ENCODE results near the gene MRPS6. TPM values are rescaled to one million over a fixed set of nuclear protein-coding genes. Genes with fewer than 3 reads are reported as not detected.

Gene MRPS6
- polyA plus RNA-seq, 1 donor (not counting 4 experiments of a cell fraction or from before 2014, with no cell fraction given): 41.5 TPM

- H3K36me3 ChIP-seq (ENCODE audit: control insufficient read depth in 2 of 2, extremely low read depth in 1 of 2, insufficient read depth in 2 of 2, low read length in 2 of 2): peaks cover 0 to 3% of the 10 kb centered on the region in 2 experiments
- H3K4me1 ChIP-seq (ENCODE audit: control insufficient read depth, extremely low read depth, insufficient read depth, low read length): peaks cover 5% of the 10 kb centered on the region
- no peaks in the 10 kb centered on the region for H4K20me1 ChIP-seq (ENCODE audit: control insufficient read depth, extremely low read depth, insufficient read depth, low read length)
- H3K4me2 ChIP-seq (ENCODE audit: control insufficient read depth, extremely low read depth, insufficient read depth, low read depth, low read length): no peak overlapping the region
- H3K27ac ChIP-seq (ENCODE audit: control insufficient read depth, insufficient read depth, low read length): no peak overlapping the region
- H3K9me1 ChIP-seq (ENCODE audit: control insufficient read depth, extremely low read depth, insufficient read depth, low read length): no peaks in the 10 kb centered on the region
- FAIRE-seq (no peak), DNase-seq (ENCODE audit: low read depth, low spot score) (no peak)
- H3K9me3 ChIP-seq (ENCODE audit: control insufficient read depth, low read depth, low read length): no peaks in the 10 kb centered on the region
- no peak for TF ChIP-seq EZH2 (IDR thresholded peaks at IDR 0.05; ENCODE audit: low read length)
- TF ChIP-seq, protein P1, sequence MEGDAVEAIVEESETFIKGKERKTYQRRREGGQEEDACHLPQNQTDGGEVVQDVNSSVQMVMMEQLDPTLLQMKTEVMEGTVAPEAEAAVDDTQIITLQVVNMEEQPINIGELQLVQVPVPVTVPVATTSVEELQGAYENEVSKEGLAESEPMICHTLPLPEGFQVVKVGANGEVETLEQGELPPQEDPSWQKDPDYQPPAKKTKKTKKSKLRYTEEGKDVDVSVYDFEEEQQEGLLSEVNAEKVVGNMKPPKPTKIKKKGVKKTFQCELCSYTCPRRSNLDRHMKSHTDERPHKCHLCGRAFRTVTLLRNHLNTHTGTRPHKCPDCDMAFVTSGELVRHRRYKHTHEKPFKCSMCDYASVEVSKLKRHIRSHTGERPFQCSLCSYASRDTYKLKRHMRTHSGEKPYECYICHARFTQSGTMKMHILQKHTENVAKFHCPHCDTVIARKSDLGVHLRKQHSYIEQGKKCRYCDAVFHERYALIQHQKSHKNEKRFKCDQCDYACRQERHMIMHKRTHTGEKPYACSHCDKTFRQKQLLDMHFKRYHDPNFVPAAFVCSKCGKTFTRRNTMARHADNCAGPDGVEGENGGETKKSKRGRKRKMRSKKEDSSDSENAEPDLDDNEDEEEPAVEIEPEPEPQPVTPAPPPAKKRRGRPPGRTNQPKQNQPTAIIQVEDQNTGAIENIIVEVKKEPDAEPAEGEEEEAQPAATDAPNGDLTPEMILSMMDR (optimal IDR thresholded peaks at IDR 0.05 in 1 of 3, IDR thresholded peaks at IDR 0.05 in 1 of 3, conservative IDR thresholded peaks at IDR 0.05 in 1 of 3; ENCODE audit: extremely low read depth in 1 of 3, insufficient read depth in 2 of 3, low read length in 3 of 3): no peak
- no peak overlapping the region for H3K9ac ChIP-seq (ENCODE audit: control insufficient read depth, extremely low read depth, insufficient read depth, low read length)
- H3K4me3 ChIP-seq (ENCODE audit: control insufficient read depth in 2 of 3, extremely low read depth in 1 of 3, insufficient read depth in 2 of 3, low read depth in 1 of 3, low read length in 3 of 3): no peak overlapping the region
- dilution Hi-C loops (cut with MboI; ENCODE audit: extremely low pct_ligation_motif_present, low sequenced_read_pairs): no loop called here
- H2AFZ ChIP-seq (ENCODE audit: control insufficient read depth, low read length): no peak overlapping the region
- H3K27me3 ChIP-seq (ENCODE audit: control insufficient read depth, extremely low read depth, insufficient read depth, low read length): no peaks in the 10 kb centered on the region
- H3K79me2 ChIP-seq (ENCODE audit: control insufficient read depth, insufficient read depth, low read length): peaks cover 3% of the 10 kb centered on the region
Measured at GRCh38 chr21:34120867-34121266, 47.5 kb downstream of the MRPS6 start.

DNA sequence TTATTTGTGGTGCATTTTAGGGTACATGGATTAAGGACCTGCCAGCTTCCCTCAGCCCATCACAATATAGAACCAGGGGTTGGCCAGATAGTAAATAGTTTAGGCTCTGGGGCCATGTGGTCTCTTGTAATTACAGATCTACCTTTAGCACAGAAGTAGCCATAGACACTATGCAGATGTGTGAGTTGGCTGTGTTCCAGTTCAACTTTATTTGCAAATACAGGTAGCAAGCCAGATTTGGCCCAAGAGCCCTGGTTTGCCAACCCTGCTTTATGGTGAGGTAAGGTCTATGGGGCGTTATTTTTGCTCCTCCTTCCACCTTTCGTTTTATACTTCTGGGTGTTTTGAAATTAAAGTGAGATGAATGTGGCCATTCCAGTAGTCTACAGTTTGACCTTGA, 48.7 kb downstream of the MRPS6 start:
- dilution Hi-C loops (cut with MboI; ENCODE audit: extremely low pct_ligation_motif_present, low sequenced_read_pairs): no loop called here
- TF ChIP-seq, protein P1 (optimal IDR thresholded peaks at IDR 0.05 in 1 of 3, IDR thresholded peaks at IDR 0.05 in 1 of 3, conservative IDR thresholded peaks at IDR 0.05 in 1 of 3; ENCODE audit: extremely low read depth in 1 of 3, insufficient read depth in 2 of 3, low read length in 3 of 3): no peak
- TF ChIP-seq EZH2 (IDR thresholded peaks at IDR 0.05; ENCODE audit: low read length): no peak

More for the DNA sequence above, 48.7 kb downstream of the MRPS6 start:
- DNase-seq (ENCODE audit: low read depth, low spot score): no peak
- H3K4me3 ChIP-seq (ENCODE audit: control insufficient read depth in 2 of 3, extremely low read depth in 1 of 3, insufficient read depth in 2 of 3, low read depth in 1 of 3, low read length in 3 of 3): no peak overlapping the region
- no peak for FAIRE-seq
- H3K9me3 ChIP-seq (ENCODE audit: control insufficient read depth, low read depth, low read length): no peaks in the 10 kb centered on the region
- H3K4me1 ChIP-seq (ENCODE audit: control insufficient read depth, extremely low read depth, insufficient read depth, low read length): peaks cover 17% of the 10 kb centered on the region
- no peaks in the 10 kb centered on the region for H3K27me3 ChIP-seq (ENCODE audit: control insufficient read depth, extremely low read depth, insufficient read depth, low read length)
- H3K4me2 ChIP-seq (ENCODE audit: control insufficient read depth, extremely low read depth, insufficient read depth, low read depth, low read length): no peak overlapping the region
- no peak overlapping the region for H3K27ac ChIP-seq (ENCODE audit: control insufficient read depth, insufficient read depth, low read length)
- H2AFZ ChIP-seq (ENCODE audit: control insufficient read depth, low read length): no peak overlapping the region
- peaks cover 3% of the 10 kb centered on the region for H3K79me2 ChIP-seq (ENCODE audit: control insufficient read depth, insufficient read depth, low read length)
- H4K20me1 ChIP-seq (ENCODE audit: control insufficient read depth, extremely low read depth, insufficient read depth, low read length): peaks cover 6% of the 10 kb centered on the region
- peaks cover 0 to 3% of the 10 kb centered on the region in 2 experiments for H3K36me3 ChIP-seq (ENCODE audit: control insufficient read depth in 2 of 2, extremely low read depth in 1 of 2, insufficient read depth in 2 of 2, low read length in 2 of 2)
- H3K9me1 ChIP-seq (ENCODE audit: control insufficient read depth, extremely low read depth, insufficient read depth, low read length): no peaks in the 10 kb centered on the region
- H3K9ac ChIP-seq (ENCODE audit: control insufficient read depth, extremely low read depth, insufficient read depth, low read length): no peak overlapping the region

Data from keratinocyte (primary cell).